GM12891 (cell line): Measurements from ENCODE around the gene KRTAP3-1.

Source experiments
- POLR2A ChIP-seq: IDR thresholded peaks from 2 replicates; pipeline ENCODE4 v1.6.1; 2011; ENCODE audit warnings: low read depth, low read length, control low read depth
- POLR2AphosphoS5 ChIP-seq: IDR thresholded peaks from 2 replicates; pipeline ENCODE4 v1.6.1; 2011; ENCODE audit warnings: low read depth, low read length, control low read depth
- POU2F2 ChIP-seq: IDR thresholded peaks from 2 replicates; pipeline ENCODE4 v1.6.1; 2011; ENCODE audit warnings: low read depth, mild to moderate bottlenecking, control low read depth, low read length, moderate library complexity
- SPI1 ChIP-seq: IDR thresholded peaks from 2 replicates; pipeline ENCODE4 v1.6.1; 2011; ENCODE audit warnings: low read depth, low read length, control low read depth
- TAF1 ChIP-seq: IDR thresholded peaks from 2 replicates; pipeline ENCODE4 v1.6.1; 2011; ENCODE audit warnings: low read depth, low read length, control low read depth

DNA sequence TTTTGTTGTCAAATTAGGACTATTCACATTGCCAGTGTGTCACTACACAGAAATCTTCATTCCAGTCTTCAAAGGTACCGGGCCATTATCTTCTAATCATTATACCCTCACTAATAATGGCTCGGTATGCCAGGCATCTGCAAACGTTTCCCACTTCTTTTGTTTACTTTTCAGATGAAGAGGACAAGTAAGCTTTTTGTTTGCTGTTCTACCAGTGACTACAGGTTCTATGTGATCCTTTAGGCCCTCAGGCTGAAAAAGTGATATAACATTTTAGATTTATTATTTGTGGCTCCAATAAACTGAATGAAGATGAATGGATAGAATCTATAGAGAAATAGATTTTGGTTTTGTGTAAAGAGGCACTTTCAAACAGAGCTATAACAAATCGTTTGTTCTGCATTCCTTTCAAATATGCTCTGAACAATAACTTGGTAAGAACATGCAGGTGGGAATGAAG is 403 bp upstream of the KRTAP3-1 start:
- TF ChIP-seq TAF1: no peak
- TF ChIP-seq POLR2A: no peak
- no peak for TF ChIP-seq POU2F2
- TF ChIP-seq POLR2AphosphoS5: no peak
- TF ChIP-seq SPI1: no peak
